Measurements from ENCODE around the gene RPTOR.

DNA sequence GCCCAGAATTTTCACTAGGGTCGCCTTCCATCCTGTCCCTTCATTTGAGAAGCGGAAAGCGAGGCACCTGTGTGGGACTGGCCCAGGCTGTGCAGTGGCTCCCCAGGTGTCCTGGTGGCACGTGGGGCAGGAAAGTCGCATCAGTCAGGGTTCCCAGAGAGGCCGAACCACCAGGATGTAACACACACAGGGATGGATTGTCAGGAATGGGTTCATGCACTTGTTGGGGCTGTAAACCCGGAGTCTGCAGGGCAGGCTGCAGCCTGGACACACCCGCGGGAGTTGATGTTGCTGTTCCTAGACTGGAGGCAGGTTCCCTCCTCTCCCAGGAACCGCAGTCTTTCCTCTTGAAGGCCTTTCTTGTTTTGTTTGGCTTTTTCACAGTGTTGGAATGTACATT lies 30.7 kb upstream of the RPTOR start:
- TF ChIP-seq, protein P1, sequence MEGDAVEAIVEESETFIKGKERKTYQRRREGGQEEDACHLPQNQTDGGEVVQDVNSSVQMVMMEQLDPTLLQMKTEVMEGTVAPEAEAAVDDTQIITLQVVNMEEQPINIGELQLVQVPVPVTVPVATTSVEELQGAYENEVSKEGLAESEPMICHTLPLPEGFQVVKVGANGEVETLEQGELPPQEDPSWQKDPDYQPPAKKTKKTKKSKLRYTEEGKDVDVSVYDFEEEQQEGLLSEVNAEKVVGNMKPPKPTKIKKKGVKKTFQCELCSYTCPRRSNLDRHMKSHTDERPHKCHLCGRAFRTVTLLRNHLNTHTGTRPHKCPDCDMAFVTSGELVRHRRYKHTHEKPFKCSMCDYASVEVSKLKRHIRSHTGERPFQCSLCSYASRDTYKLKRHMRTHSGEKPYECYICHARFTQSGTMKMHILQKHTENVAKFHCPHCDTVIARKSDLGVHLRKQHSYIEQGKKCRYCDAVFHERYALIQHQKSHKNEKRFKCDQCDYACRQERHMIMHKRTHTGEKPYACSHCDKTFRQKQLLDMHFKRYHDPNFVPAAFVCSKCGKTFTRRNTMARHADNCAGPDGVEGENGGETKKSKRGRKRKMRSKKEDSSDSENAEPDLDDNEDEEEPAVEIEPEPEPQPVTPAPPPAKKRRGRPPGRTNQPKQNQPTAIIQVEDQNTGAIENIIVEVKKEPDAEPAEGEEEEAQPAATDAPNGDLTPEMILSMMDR (IDR thresholded peaks at IDR 0.05; ENCODE audit: insufficient read depth, low read length) = no peak
- TF ChIP-seq POLR2AphosphoS5 (IDR thresholded peaks at IDR 0.05; ENCODE audit: low read depth) (no peak), GABPA (IDR thresholded peaks at IDR 0.05; ENCODE audit: low read depth) (no peak), SPI1 (IDR thresholded peaks at IDR 0.05; ENCODE audit: borderline replicate concordance, low read depth) (no peak)
- TF ChIP-seq, protein P2, sequence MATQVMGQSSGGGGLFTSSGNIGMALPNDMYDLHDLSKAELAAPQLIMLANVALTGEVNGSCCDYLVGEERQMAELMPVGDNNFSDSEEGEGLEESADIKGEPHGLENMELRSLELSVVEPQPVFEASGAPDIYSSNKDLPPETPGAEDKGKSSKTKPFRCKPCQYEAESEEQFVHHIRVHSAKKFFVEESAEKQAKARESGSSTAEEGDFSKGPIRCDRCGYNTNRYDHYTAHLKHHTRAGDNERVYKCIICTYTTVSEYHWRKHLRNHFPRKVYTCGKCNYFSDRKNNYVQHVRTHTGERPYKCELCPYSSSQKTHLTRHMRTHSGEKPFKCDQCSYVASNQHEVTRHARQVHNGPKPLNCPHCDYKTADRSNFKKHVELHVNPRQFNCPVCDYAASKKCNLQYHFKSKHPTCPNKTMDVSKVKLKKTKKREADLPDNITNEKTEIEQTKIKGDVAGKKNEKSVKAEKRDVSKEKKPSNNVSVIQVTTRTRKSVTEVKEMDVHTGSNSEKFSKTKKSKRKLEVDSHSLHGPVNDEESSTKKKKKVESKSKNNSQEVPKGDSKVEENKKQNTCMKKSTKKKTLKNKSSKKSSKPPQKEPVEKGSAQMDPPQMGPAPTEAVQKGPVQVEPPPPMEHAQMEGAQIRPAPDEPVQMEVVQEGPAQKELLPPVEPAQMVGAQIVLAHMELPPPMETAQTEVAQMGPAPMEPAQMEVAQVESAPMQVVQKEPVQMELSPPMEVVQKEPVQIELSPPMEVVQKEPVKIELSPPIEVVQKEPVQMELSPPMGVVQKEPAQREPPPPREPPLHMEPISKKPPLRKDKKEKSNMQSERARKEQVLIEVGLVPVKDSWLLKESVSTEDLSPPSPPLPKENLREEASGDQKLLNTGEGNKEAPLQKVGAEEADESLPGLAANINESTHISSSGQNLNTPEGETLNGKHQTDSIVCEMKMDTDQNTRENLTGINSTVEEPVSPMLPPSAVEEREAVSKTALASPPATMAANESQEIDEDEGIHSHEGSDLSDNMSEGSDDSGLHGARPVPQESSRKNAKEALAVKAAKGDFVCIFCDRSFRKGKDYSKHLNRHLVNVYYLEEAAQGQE (IDR thresholded peaks at IDR 0.05; ENCODE audit: insufficient replicate concordance, low read depth) = no peak
